OCI-M2 (cell line): ENCODE measurements around the gene BAK1.
"Not testable (repeated sequence)": the region's sequence is repeated elsewhere in the genome, so short reads cannot be mapped to it uniquely, and the experiment has no call there.

ENCODE experiments used
- DNase-seq: peaks from one replicate; lab custom pipeline; 2025; ENCODE audit not compliant: unreplicated experiment; lab: John Stamatoyannopoulos, UW

Gene BAK1

DNA sequence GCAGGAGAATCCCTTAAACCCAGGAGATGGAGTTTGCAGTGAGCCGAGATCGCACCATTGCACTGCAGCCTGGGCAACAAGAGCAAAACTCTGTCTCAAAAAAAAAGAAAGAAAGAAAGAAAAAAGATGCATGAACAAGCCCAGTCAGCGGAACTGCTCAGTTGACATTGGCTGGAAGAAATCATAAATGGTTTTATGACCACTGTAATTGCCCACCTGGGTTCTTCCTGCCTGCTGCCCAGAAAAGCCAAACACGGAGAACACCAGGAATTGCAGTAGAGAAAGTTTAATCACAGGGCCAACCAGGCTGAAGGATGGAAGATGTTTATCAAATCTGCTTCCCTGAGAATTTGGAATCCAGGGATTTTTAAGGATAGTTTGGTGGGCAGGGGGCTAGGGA is 22.7 kb downstream of the BAK1 start:
- DNase-seq = no peak

DNA sequence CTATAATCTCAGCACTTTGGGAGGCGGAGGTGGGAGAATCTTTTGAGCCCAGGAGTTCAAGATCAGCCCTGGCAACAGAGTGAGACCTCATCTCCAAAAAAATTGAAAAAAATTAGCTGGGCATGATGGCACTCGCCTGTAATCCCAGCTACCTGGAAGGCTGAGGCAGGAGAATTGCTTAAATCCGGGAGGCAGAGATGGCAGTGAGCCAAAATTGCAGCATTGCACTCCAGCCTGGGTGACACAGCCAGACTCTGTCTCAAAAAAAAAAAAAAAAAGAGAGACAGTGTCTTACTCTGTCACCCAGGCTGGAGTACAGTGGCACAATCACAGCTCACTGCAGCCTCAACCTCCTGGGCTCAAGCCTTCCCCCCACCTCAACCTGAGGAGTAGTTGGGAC is 27.2 kb downstream of the BAK1 start:
- DNase-seq = not testable (repeated sequence)

DNA sequence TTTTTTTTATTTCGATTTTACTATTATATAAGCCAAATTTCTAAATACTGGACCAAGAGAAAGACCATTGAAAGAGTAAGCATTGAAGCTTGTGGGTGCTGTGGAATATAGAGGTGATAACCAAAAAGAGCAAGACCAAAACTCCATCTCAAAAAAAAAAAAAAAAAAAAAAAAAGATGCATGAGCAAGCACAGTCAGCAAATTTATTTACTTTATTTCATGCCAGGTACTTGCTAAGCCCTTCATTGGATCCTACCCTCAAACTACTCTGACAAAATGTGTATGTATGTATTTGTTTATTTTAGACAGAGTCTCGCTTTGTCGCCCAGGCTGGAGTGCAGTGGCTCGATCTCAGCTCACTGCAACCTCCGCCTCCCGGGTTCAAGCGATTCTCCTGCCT is 27.8 kb downstream of the BAK1 start:
- no peak for DNase-seq

DNA sequence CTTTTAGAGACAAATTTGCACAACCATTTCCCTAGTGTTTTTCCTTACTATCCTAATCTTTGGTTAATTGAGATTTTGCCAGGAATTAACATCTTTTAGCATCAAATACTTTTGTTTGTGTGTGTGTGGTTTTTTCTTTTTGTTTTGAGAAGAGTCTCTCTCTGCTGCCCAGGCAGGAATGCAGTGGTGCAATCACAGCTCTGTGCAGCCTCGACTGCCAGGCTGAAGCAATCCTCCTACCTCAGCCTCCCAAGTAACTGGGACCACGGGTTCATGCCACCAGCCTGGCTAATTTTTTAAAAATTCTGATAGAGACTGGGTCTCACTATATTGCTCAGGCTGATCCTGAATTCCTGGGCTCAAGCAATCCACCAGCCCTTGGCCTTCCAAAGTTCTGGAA is 28.5 kb downstream of the BAK1 start:
- DNase-seq = no peak

DNA sequence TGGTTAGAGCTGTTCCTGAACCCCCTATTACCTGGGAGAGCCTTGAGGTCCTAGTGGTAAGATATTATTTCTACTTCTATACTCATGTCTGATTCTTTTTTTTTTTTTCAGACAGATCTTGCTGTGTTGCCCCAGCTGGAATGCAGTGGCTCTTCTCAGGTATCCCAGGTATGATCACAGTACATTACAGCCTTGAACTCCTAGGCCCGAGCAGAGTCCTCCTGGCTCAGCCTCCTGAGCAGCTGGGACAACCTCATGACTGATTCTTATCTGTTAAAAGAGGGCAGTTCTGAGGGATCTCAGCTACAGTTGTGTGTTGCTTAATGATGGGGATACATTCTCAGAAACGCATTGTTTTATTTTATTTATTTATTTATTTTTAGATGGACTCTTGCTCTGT is 30.2 kb downstream of the BAK1 start:
- no peak for DNase-seq

DNA sequence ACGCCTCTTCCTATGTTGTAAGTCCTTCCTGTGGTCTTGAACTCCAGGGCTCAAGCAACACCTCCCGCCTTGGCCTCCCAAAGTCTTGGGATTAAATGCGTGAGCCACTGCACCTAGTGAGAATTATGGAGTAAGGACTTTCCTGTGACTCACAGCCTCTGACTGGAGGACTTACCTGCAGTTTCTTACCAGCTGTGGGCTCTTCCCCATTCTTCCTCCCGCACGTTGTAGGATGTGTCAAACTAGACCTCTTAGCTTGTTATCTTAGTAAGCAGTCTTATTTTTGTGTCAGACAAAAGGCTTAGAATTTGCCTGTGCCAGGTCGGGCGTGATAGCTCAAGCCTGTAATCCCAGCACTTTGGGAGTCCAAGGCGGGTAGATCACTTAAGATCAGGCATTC is 30.9 kb downstream of the BAK1 start:
- no peak for DNase-seq

DNA sequence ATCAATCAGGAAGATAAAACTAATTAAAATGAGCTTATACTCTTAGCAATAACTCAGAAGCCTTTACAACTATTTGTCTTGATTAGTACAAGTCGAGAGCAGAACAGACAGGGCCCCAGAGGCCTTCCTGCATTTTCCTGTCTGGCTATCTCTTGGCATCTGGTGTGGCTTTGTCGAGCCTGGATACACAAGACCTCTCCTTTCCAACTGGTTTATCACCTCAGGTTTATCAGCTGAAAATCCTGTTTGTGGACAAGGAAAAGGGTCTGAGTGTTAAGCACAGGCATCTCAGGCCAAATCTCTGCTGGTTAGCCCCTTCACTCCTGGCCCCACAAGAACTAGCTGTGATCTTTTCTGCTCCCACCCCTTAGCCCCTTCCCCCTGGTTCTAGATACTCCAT is 32.6 kb downstream of the BAK1 start:
- DNase-seq = no peak

DNA sequence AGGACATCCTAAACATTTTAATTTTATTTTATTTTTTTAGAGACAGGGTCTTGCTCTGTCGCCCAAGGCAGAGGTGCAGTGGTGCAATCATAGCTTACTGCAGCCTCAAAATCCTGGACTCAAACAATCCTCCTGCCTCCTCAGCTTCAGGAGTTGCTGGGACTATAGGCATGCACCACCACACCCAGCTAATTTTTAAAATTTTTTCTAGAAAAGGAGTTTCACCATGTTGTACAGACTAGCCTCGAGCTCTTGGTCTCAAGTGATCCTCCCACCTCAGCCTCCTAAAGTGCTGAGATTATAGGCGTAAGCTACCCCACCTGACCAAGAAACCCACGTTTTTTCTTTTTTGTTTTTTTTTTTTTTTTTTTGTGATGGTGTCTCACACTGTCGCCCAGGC is 33.3 kb downstream of the BAK1 start:
- no peak for DNase-seq

DNA sequence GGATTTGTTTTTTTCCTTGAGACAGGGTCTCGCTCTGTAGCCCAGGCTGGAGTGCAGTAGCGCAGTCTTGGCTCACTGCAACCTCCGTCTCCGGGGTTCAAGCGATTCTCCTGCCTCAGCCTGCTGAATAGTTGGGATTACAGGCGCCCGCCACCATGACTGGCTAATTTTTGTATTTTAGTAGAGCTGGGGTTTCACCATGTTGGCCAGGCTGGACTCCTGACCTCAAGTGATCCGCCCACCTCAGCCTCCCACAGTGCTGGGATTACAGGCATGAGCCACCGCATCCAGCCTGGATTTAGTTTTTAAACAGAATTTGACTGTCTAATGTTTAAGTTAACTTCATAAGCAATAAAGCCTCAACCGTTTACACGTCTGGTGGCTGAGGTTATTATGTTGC is 34.8 kb downstream of the BAK1 start:
- DNase-seq = not testable (repeated sequence)

DNA sequence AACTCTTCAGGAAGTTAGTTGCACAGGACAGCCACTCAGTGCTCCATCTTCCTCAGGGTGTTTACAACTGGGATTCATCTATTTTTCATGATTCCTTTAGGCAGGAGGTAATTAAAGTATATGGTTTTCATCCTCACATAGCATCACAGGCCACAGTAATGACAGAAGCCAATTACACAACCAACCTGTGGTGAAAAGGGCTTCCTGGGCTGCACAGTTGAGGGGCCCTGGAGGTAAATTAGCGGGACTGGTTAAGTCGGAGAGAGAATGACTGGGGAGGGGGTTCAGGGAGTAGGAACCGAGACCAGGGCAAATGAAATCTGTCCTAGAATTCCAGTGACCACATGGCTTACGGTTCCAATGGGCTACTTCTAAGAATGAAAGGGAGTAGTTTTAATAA is 37.0 kb downstream of the BAK1 start:
- no peak for DNase-seq

DNA sequence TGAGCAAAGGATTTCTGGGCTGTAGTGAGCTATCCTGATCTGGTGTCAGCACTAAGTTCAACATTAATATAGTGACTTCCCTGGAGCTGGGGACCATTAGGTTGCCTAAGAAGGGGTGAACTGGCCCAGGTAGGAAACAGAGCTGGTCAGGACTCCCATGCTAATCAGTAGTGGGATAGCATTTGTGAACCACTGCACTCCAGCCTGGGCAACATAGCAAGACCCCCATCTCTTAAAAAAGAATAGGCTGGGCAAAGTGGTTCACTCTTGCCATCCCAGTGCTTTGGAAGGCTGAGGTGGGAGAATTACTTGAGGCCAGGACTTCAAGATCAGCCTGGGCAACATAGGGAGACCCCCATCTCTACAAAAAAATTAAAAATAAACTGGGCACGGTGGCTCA is 39.3 kb downstream of the BAK1 start:
- no peak for DNase-seq

DNA sequence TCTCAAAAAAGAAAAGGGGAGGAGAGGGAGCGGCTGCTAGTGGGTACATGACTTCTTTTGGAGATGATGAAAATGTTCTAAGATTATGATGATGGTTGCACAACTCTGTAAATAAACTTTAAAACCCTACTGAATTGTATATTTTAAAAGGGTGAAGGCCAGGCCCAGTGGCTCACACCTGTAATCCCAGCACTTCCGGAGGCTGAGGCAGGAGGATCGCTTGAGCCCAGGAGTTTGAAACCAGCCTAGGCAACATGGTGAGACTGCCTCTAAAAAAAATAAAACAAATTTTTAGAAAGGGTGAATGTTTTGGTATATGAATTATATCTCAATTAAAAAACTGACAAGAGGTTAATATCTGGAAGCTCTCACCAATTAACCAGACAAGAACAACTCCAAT is 45.4 kb downstream of the BAK1 start:
- no peak for DNase-seq

DNA sequence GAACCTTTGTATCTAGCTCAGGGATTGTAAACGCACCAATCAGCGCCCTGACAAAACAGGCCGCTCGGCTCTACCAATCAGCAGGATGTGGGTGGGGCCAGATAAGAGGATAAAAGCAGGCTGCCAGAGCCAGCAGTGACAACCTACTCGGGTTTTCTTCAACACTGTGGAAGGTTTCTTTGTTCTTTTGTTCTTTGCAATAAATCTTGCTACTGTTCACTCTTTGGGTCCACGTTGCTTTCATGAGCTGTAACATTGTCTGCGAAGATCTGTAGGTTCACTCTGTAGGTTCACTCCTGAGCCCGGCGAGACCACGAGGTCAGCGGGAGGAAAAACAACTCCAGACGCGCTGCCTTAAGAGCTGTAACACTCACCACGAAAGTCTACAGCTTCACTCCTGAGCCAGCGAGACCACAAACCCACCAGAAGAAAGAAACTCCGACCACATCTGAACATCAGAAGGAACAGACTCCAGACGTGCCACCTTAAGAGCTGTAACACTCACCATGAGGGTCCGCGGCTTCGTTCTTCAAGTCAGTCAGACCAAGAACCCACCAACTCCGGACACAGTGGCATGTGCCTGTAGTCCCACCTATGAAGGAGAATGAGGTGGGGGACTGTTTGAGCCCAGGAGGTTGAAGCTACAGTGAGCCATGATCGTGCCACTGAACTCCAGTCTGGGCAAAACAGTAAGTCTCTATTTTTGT is 46.8 kb downstream of the BAK1 start:
- not testable (repeated sequence) for DNase-seq

DNA sequence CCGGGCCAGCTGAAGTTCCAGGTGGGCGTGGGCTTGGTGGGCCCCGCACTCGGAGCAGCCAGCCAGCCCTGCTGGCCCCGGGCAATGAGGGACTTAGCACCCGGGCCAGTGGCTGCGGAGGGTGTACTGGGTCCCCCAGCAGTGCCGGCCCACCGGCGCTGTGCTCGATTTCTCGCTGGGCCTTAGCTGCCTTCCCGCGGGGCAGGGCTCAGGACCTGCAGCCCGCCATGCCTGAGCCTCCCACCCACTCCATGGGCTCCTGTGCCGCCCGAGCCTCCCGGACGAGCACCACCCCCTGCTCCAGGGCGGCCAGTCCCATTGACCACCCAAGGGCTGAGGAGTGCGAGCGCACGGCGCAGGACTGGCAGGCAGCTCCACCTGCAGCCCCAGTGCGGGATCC is 47.6 kb downstream of the BAK1 start:
- not testable (repeated sequence) for DNase-seq

DNA sequence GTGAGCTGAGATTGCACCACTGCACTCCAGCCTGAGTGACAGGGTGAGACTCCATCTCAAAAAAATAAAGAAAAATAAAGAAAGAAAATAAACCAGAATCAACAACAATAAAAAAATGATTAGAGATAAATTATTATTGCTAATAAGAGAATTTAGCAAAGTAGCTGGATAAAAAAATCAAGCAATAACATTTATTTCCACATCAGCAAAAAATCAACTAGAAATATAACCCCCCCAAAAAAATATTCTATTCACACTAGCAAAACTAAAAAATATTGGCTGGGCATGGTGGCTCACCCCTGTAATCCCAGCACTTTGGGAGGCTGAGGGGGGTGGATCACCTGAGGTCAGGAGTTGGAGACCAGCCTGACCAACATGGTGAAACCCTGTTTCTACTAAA is 49.5 kb downstream of the BAK1 start:
- DNase-seq = not testable (repeated sequence)
